GM23248 (cell line): ENCODE measurements around the gene BIRC6. TPM values are rescaled to one million over a fixed set of nuclear protein-coding genes. Genes with fewer than 3 reads are reported as not detected.
"Not testable (repeated sequence)": the region's sequence is repeated elsewhere in the genome, so short reads cannot be mapped to it uniquely, and the experiment has no call there.

ENCODE experiments used
- DNase-seq: peaks from one replicate; pipeline ENCODE4 v3.0.0-alpha.2; 2015
- H2AFZ ChIP-seq: fragments of 200-600 bp; sonication (generic); 2 replicates; pipeline ENCODE4 v1.6.1; 2016; ENCODE audit warnings: antibody characterized with exemption
- H3F3A ChIP-seq: fragments of 200-600 bp; sonication (generic); 2 replicates; pipeline ENCODE4 v1.6.1; 2016; ENCODE audit warnings: mild to moderate bottlenecking, antibody characterized with exemption, mixed run types; ENCODE audit not compliant: insufficient read depth
- H3K27ac ChIP-seq: fragments of 200-600 bp; sonication (generic); 2 replicates; pipeline ENCODE4 v1.5.1; 2016; ENCODE audit warnings: mild to moderate bottlenecking
- H3K27me3 ChIP-seq: fragments of 200-600 bp; sonication (generic); replicated peaks from 2 replicates; pipeline ENCODE4 v1.6.1; 2016; ENCODE audit warnings: mild to moderate bottlenecking; ENCODE audit not compliant: insufficient read depth
- H3K36me3 ChIP-seq: fragments of 200-600 bp; sonication (generic); 2 replicates; pipeline ENCODE4 v1.6.1; 2016; ENCODE audit warnings: low read depth, mild to moderate bottlenecking
- H3K4me1 ChIP-seq: fragments of 200-600 bp; sonication (generic); 2 replicates; pipeline ENCODE4 v1.6.1; 2016; ENCODE audit warnings: mild to moderate bottlenecking; ENCODE audit not compliant: insufficient read depth
- H3K4me2 ChIP-seq: fragments of 200-600 bp; sonication (generic); one replicate; pipeline ENCODE4 v1.6.1; 2016; ENCODE audit warnings: mild to moderate bottlenecking; ENCODE audit not compliant: unreplicated experiment
- H3K4me3 ChIP-seq: fragments of 200-600 bp; sonication (generic); 2 replicates; pipeline ENCODE4 v1.5.1; 2016; ENCODE audit warnings: mild to moderate bottlenecking
- H3K79me2 ChIP-seq: fragments of 200-600 bp; sonication (generic); 2 replicates; pipeline ENCODE4 v1.6.1; 2016; ENCODE audit warnings: mild to moderate bottlenecking; ENCODE audit not compliant: insufficient read depth
- H3K9ac ChIP-seq: fragments of 200-600 bp; sonication (generic); 2 replicates; pipeline ENCODE4 v1.6.1; 2016; ENCODE audit warnings: mild to moderate bottlenecking
- H3K9me2 ChIP-seq: fragments of 200-600 bp; sonication (generic); 2 replicates; pipeline ENCODE4 v1.6.1; 2016; ENCODE audit warnings: mixed run types, mild to moderate bottlenecking, moderate library complexity; ENCODE audit not compliant: insufficient read depth
- H3K9me3 ChIP-seq: fragments of 200-600 bp; sonication (generic); one replicate; pipeline ENCODE4 v1.6.1; 2017; ENCODE audit warnings: low read depth
- H4K20me1 ChIP-seq: fragments of 200-600 bp; sonication (generic); 2 replicates; pipeline ENCODE4 v1.6.0; 2016; ENCODE audit not compliant: insufficient read depth
- EZH2 ChIP-seq: fragments of 200-600 bp; sonication (generic); IDR thresholded peaks from 2 replicates; pipeline ENCODE4 v1.6.1; 2018; ENCODE audit warnings: antibody characterized with exemption, mild to moderate bottlenecking; ENCODE audit not compliant: insufficient read depth, poor library complexity, severe bottlenecking
- EZH2phosphoT487 ChIP-seq: fragments of 200-600 bp; sonication (generic); IDR thresholded peaks from 2 replicates; pipeline ENCODE4 v1.6.1; 2018; ENCODE audit warnings: antibody characterized with exemption, moderate library complexity, mild to moderate bottlenecking, low read depth; ENCODE audit not compliant: insufficient read depth
- WGBS, 2 experiments: methylation state at CpG; one replicate each; pipeline ENCODE4 v1.1.6; 2015 to 2017; ENCODE audit warnings: low lambda C conversion rate in 2 of 2, low coverage in 1 of 2; ENCODE audit errors: missing lambda C conversion rate in 2 of 2; 5-methylcytosine and 5-hydroxymethylcytosine counted together
- in situ Hi-C: fragments of 300-500 bp; cut with MboI; formaldehyde crosslinking; loops from 2 replicates; pipeline ENCODE4 v1.15.0; 2020
- polyA plus RNA-seq: library from polyadenylated mRNA; unstranded; fragments of >200 nt; fragmentation: Nextera tagmentation; extraction: Ambion mirVana; gene quantifications from 2 replicates; pipeline ENCODE4 v1.2.1, GENCODE V29; 2016
- total RNA-seq: library from RNA; depleted of rRNA; stranded (reverse); fragments of >200 nt; shearing (Covaris generic); gene quantifications from 2 replicates; pipeline ENCODE4 v1.2.3, GENCODE V29; 2014

The BIRC6 gene
- total and polyA plus RNA-seq, 2 experiments from 2014 or later = 16.0 to 122 TPM

GRCh38 chr2:32632089-32632488 is 275.3 kb downstream of the BIRC6 start:
- H2AFZ ChIP-seq = no peak overlapping the region
- H3K27me3 ChIP-seq = no peaks in the 10 kb centered on the region
- peak overlapping the region; percentile 34 for H3K9ac ChIP-seq
- DNase-seq = peak; percentile 72
- peaks cover 5% of the 10 kb centered on the region for H3K4me1 ChIP-seq
- no peaks in the 10 kb centered on the region for H3K9me3 ChIP-seq
- 75 to 77% methylated on average over 5 of the region's 5 CpGs for WGBS, 2 experiments
- no peak overlapping the region for H3K4me2 ChIP-seq
- in situ Hi-C loops = no loop called here
- H3K79me2 ChIP-seq = peaks cover 25% of the 10 kb centered on the region
- H3K27ac ChIP-seq = no peak overlapping the region
- TF ChIP-seq EZH2 (no peak), EZH2phosphoT487 (no peak)
- H3K9me2 ChIP-seq = no peaks in the 10 kb centered on the region
- no peak overlapping the region for H3K4me3 ChIP-seq
- H4K20me1 ChIP-seq = no peaks in the 10 kb centered on the region
- H3F3A ChIP-seq = no peaks in the 10 kb centered on the region
- H3K36me3 ChIP-seq = peaks cover 3% of the 10 kb centered on the region; the same call in 1 of the 2 replicates

- Histone ChIP-seq H3K27me3 (no peaks in the 10 kb centered on the region), H3K9ac (no peak overlapping the region), H4K20me1 (no peaks in the 10 kb centered on the region), H3K4me2 (no peak overlapping the region), H2AFZ (no peak overlapping the region), H3K9me3 (no peaks in the 10 kb centered on the region), H3F3A (no peaks in the 10 kb centered on the region), H3K4me3 (no peak overlapping the region), H3K36me3 (peaks cover 3% of the 10 kb centered on the region; the same call in 1 of the 2 replicates), H3K9me2 (no peaks in the 10 kb centered on the region), H3K79me2 (peaks cover 25% of the 10 kb centered on the region), H3K4me1 (peaks cover 5% of the 10 kb centered on the region), H3K27ac (no peak overlapping the region)
- no peak for DNase-seq
- no peak for TF ChIP-seq EZH2phosphoT487
- no peak for TF ChIP-seq EZH2
- 86 to 89% methylated on average over 3 of the region's 3 CpGs for whole genome bisulfite sequencing, 2 experiments
- in situ Hi-C loops = no loop called here
Observed at GRCh38 chr2:32633040-32633439, 276.2 kb downstream of the BIRC6 start.

GRCh38 chr2:32638548-32638947 is 281.7 kb downstream of the BIRC6 start:
- H4K20me1 ChIP-seq, H3K79me2 ChIP-seq, H3K9me3 ChIP-seq, H3K9me2 ChIP-seq, H2AFZ ChIP-seq, H3K4me2 ChIP-seq, DNase-seq, H3K27me3 ChIP-seq, H3K9ac ChIP-seq, H3F3A ChIP-seq, H3K4me3 ChIP-seq, in situ Hi-C loops, H3K4me1 ChIP-seq, H3K27ac ChIP-seq: not testable (repeated sequence)
- H3K36me3 ChIP-seq = peaks cover 25% of the 10 kb centered on the region
- 97 to 100% methylated on average over 5 of the region's 5 CpGs for WGBS, 2 experiments

- Histone ChIP-seq H3K9me3 (no peaks in the 10 kb centered on the region), H3K4me2 (no peak overlapping the region), H3K79me2 (no peaks in the 10 kb centered on the region), H3K27ac (no peak overlapping the region), H3K9ac (no peak overlapping the region), H2AFZ (no peak overlapping the region), H3F3A (no peaks in the 10 kb centered on the region), H3K4me1 (no peaks in the 10 kb centered on the region), H3K27me3 (no peaks in the 10 kb centered on the region), H3K36me3 (peaks cover 30% of the 10 kb centered on the region), H3K4me3 (no peak overlapping the region), H3K9me2 (no peaks in the 10 kb centered on the region), H4K20me1 (no peaks in the 10 kb centered on the region)
- DNase-seq = no peak
- WGBS, 2 experiments = 98 to 100% methylated on average over 5 of the region's 5 CpGs
- TF ChIP-seq EZH2 (no peak), EZH2phosphoT487 (no peak)
- in situ Hi-C loops = no loop called here
Observed at GRCh38 chr2:32641180-32641579, 284.4 kb downstream of the BIRC6 start.

- H3K4me3 ChIP-seq = no peak overlapping the region
- TF ChIP-seq EZH2phosphoT487 (peak; percentile 89), EZH2 (no peak)
- no peaks in the 10 kb centered on the region for H3K27me3 ChIP-seq
- H3F3A ChIP-seq = peaks cover 4% of the 10 kb centered on the region; the same call in 1 of the 2 replicates
- peak overlapping the region; percentile 44 for H3K27ac ChIP-seq
- 51 to 62% methylated on average over 5 of the region's 5 CpGs for WGBS, 2 experiments
- H3K9ac ChIP-seq = no peak overlapping the region
- in situ Hi-C loops = no loop called here
- peaks cover 15% of the 10 kb centered on the region for H3K4me1 ChIP-seq
- H3K9me2 ChIP-seq = no peaks in the 10 kb centered on the region
- H2AFZ ChIP-seq = no peak overlapping the region
- no peaks in the 10 kb centered on the region for H3K9me3 ChIP-seq
- H4K20me1 ChIP-seq = no peaks in the 10 kb centered on the region
- peak; percentile 84 for DNase-seq
- peak overlapping the region; percentile 38 for H3K4me2 ChIP-seq
- H3K36me3 ChIP-seq = peaks cover 14% of the 10 kb centered on the region
- no peaks in the 10 kb centered on the region for H3K79me2 ChIP-seq
Observed at GRCh38 chr2:32647180-32647651, 290.4 kb downstream of the BIRC6 start.
